HG03139 (cell line): ENCODE results near the gene ESF1.
A peak's percentile ranks its signal among the peaks of the same experiment; 100 is the strongest.
"Not testable (repeated sequence)": the region's sequence is repeated elsewhere in the genome, so short reads cannot be mapped to it uniquely, and the experiment has no call there.

Experiments
- ATAC-seq: cut with Tn5 transposase; IDR thresholded peaks from one replicate; pipeline ENCODE4 v1.9.1; 2021; ENCODE audit not compliant: unreplicated experiment

Gene ESF1

GRCh38 chr20:13791540-13792459 lies 7.1 kb upstream of the ESF1 start:
- no peak for ATAC-seq

GRCh38 chr20:13790708-13791107 lies 6.0 kb upstream of the ESF1 start:
- no peak for ATAC-seq

GRCh38 chr20:13788167-13788834 lies 3.6 kb upstream of the ESF1 start:
- ATAC-seq, result no peak

- ATAC-seq, result no peak
Observed at GRCh38 chr20:13786143-13786828, 1.6 kb upstream of the ESF1 start.

GRCh38 chr20:13784271-13784892 lies 337 bp downstream of the ESF1 start:
- ATAC-seq, result peak; percentile 3

- ATAC-seq, result no peak
Observed at GRCh38 chr20:13783528-13783927, 1.2 kb downstream of the ESF1 start.

GRCh38 chr20:13778827-13779226 lies 5.9 kb downstream of the ESF1 start:
- no peak for ATAC-seq

GRCh38 chr20:13777171-13777601 lies 7.5 kb downstream of the ESF1 start:
- ATAC-seq, result no peak

- ATAC-seq, result no peak
Observed at GRCh38 chr20:13775867-13776266, 8.9 kb downstream of the ESF1 start.

GRCh38 chr20:13772529-13772928 lies 12.2 kb downstream of the ESF1 start:
- ATAC-seq, result no peak

- ATAC-seq, result no peak
Observed at GRCh38 chr20:13771853-13772453, 12.8 kb downstream of the ESF1 start.

- no peak for ATAC-seq
Observed at GRCh38 chr20:13770141-13770540, 14.6 kb downstream of the ESF1 start.

- no peak for ATAC-seq
Observed at GRCh38 chr20:13765868-13766416, 18.8 kb downstream of the ESF1 start.

- no peak for ATAC-seq
Observed at GRCh38 chr20:13765299-13765698, 19.4 kb downstream of the ESF1 start.

GRCh38 chr20:13760451-13760946 lies 24.2 kb downstream of the ESF1 start:
- ATAC-seq, result not testable (repeated sequence)

- no peak for ATAC-seq
Observed at GRCh38 chr20:13758884-13759283, 25.8 kb downstream of the ESF1 start.

- ATAC-seq, result no peak
Observed at GRCh38 chr20:13756551-13756950, 28.2 kb downstream of the ESF1 start.

GRCh38 chr20:13755809-13756208 lies 28.9 kb downstream of the ESF1 start:
- ATAC-seq, result no peak

- ATAC-seq, result no peak
Observed at GRCh38 chr20:13753436-13754036, 31.2 kb downstream of the ESF1 start.

- ATAC-seq, result no peak
Observed at GRCh38 chr20:13749811-13750210, 34.9 kb downstream of the ESF1 start.
